ENCODE measurements around the gene CHRNA1. TPM values are rescaled to one million over a fixed set of nuclear protein-coding genes. Genes with fewer than 3 reads are reported as not detected.

The CHRNA1 gene
- total RNA-seq, 1 experiment from 2014 or later, result not detected

- Histone ChIP-seq H4K91ac (ENCODE audit: insufficient read length, low read depth, low read length) (no peak overlapping the region), H3K9ac (ENCODE audit: extremely low read depth, insufficient read length, low read length) (no peak overlapping the region), H3K4me1 (ENCODE audit: insufficient read depth, low read length) (peaks cover 10% of the 10 kb centered on the region; the same call in 1 of the 2 replicates), H3K4me2 (ENCODE audit: insufficient read depth, insufficient read length, low read length) (no peak overlapping the region), H2BK12ac (ENCODE audit: insufficient read length, low read depth, low read length) (no peak overlapping the region), H3K79me2 (ENCODE audit: insufficient read depth, low read length) (no peaks in the 10 kb centered on the region), H3K27ac (ENCODE audit: insufficient read length, low read depth, low read length) (no peak overlapping the region), H4K5ac (ENCODE audit: insufficient read length, low read depth, low read length) (no peak overlapping the region), H2BK120ac (ENCODE audit: low read depth, low read length, poor library complexity, severe bottlenecking) (no peak overlapping the region), H3T11ph (ENCODE audit: low read length) (no peak overlapping the region), H3K56ac (ENCODE audit: insufficient read length, low read depth, low read length) (no peak overlapping the region), H3K4ac (ENCODE audit: low read depth, low read length) (no peak overlapping the region), H2AFZ (ENCODE audit: low read length) (no peak overlapping the region), H4K20me1 (ENCODE audit: control insufficient read depth, insufficient read depth, insufficient read length) (no peaks in the 10 kb centered on the region), H3K79me1 (ENCODE audit: insufficient read depth, low read depth, low read length, poor library complexity, severe bottlenecking) (no peaks in the 10 kb centered on the region), H3K27me3 (ENCODE audit: insufficient read depth, low read length) (no peaks in the 10 kb centered on the region), H4K8ac (replicated peaks; ENCODE audit: insufficient read length, low read depth, low read length) (no peak overlapping the region), H3K23ac (ENCODE audit: insufficient read length, low read depth, low read length) (no peak overlapping the region), H3K23me2 (ENCODE audit: insufficient read length, low read depth, low read length, poor library complexity, severe bottlenecking) (no peaks in the 10 kb centered on the region), H3K14ac (ENCODE audit: insufficient read depth, low read length) (no peak overlapping the region), H2AK5ac (ENCODE audit: insufficient read length, low read length) (no peak overlapping the region), H2BK5ac (ENCODE audit: insufficient read length, low read length) (no peak overlapping the region), H2BK15ac (ENCODE audit: low read depth, low read length) (no peak overlapping the region), H3K18ac (ENCODE audit: insufficient read length, low read depth, low read length) (no peak overlapping the region), H2BK20ac (ENCODE audit: low read depth, low read length, poor library complexity, severe bottlenecking) (peak overlapping the region; percentile 61), H3K9me3 (ENCODE audit: control insufficient read depth, low read depth, low read length) (no peaks in the 10 kb centered on the region)
- Mint-ChIP-seq H3K36me3 (ENCODE audit: insufficient read depth in 1 of 3, low read depth in 3 of 3) (peaks cover 16 to 46% (median 44%) of the 10 kb centered on the region in 3 experiments), H3K27ac (no peak overlapping the region), H3K27me3 (ENCODE audit: low read depth) (no peaks in the 10 kb centered on the region), H3K4me1 (peaks cover 40 to 50% of the 10 kb centered on the region in 2 experiments), H3K9me3 (no peaks in the 10 kb centered on the region), H3K4me3 (no peak overlapping the region)
- no peak for DNase-seq
- WGBS (ENCODE audit: extremely low coverage, insufficient read length, low lambda C conversion rate), result no CpG with 5 or more reads among the region's 1 CpG
- TF ChIP-seq, protein P1, sequence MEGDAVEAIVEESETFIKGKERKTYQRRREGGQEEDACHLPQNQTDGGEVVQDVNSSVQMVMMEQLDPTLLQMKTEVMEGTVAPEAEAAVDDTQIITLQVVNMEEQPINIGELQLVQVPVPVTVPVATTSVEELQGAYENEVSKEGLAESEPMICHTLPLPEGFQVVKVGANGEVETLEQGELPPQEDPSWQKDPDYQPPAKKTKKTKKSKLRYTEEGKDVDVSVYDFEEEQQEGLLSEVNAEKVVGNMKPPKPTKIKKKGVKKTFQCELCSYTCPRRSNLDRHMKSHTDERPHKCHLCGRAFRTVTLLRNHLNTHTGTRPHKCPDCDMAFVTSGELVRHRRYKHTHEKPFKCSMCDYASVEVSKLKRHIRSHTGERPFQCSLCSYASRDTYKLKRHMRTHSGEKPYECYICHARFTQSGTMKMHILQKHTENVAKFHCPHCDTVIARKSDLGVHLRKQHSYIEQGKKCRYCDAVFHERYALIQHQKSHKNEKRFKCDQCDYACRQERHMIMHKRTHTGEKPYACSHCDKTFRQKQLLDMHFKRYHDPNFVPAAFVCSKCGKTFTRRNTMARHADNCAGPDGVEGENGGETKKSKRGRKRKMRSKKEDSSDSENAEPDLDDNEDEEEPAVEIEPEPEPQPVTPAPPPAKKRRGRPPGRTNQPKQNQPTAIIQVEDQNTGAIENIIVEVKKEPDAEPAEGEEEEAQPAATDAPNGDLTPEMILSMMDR (conservative IDR thresholded peaks at IDR 0.05), result peak; percentile 44; the same call in 2 of the 3 replicates
Measured at GRCh38 chr2:174798801-174799200, 34.5 kb upstream of the CHRNA1 start.

Data from H9 (cell line).